Colonic mucosa (tissue), 4 donors: Measurements from ENCODE around the gene AKT1S1. TPM values are rescaled to one million over a fixed set of nuclear protein-coding genes. Genes with fewer than 3 reads are reported as not detected.

ENCODE experiments used
- DNase-seq: peaks from one replicate; pipeline ENCODE4 v3.0.0-alpha.2; 2020
- H3K27ac ChIP-seq: fragments of 200-600 bp; one replicate; pipeline ENCODE4 v1.8.0; 2021
- H3K27me3 ChIP-seq: fragments of 200-600 bp; one replicate; pipeline ENCODE4 v1.8.0; 2021
- H3K36me3 ChIP-seq: fragments of 200-600 bp; one replicate; pipeline ENCODE4 v1.8.0; 2021
- H3K4me1 ChIP-seq: fragments of 200-600 bp; one replicate; pipeline ENCODE4 v1.8.0; 2021; ENCODE audit warnings: mild to moderate bottlenecking
- H3K4me3 ChIP-seq: fragments of 200-600 bp; one replicate; pipeline ENCODE4 v1.8.0; 2021
- H3K9ac ChIP-seq, 2 donors: one replicate each; pipeline ENCODE4 v1.7.0; 2013; ENCODE audit warnings: control low read depth in 2 of 2, low read depth in 2 of 2, low read length in 2 of 2
- H3K9me3 ChIP-seq: fragments of 200-600 bp; one replicate; pipeline ENCODE4 v1.8.0; 2021
- CTCF ChIP-seq: fragments of 200-600 bp; IDR thresholded peaks from one replicate; pipeline ENCODE4 v1.8.0; 2022; ENCODE audit warnings: antibody characterized with exemption, mild to moderate bottlenecking
- intact Hi-C: fragments of 100-400 bp; cut with DNase I; formaldehyde crosslinking; loops from one replicate; pipeline ENCODE4 v1.14.1; 2022
- total RNA-seq, 2 donors: library from RNA; stranded (reverse); fragmentation: NEBNext Ultra II Directional in 1 of 2; extraction: Animal tissue kit (Norgen Biotek cat#: 25700) in 1 of 2; gene quantifications; one replicate each; pipeline ENCODE4 v1.2.1, GENCODE V29; 2021
- donor health status: healthy.
- donor health status: DM: no; HTN: no; CAD: no.
- donor health status: DM: no; HTN: no; CAD: no.

Gene AKT1S1
- total RNA-seq, 2 donors from 2014 or later, result 32.7 to 74.9 TPM

GRCh38 chr19:49856574-49857021, 20.6 kb downstream of the AKT1S1 start:
- Histone ChIP-seq H3K4me3 (no peak overlapping the region), H3K36me3 (peaks cover 11% of the 10 kb centered on the region), H3K9ac (no peak overlapping the region), H3K27me3 (no peaks in the 10 kb centered on the region), H3K9me3 (no peaks in the 10 kb centered on the region), H3K4me1 (peaks cover 7% of the 10 kb centered on the region), H3K27ac (no peak overlapping the region)
- TF ChIP-seq CTCF, result no peak
- intact Hi-C loops, result no loop called here
- no peak for DNase-seq

- H3K36me3 ChIP-seq, result peaks cover 11% of the 10 kb centered on the region
- H3K27me3 ChIP-seq, result no peaks in the 10 kb centered on the region
- peaks cover 7% of the 10 kb centered on the region for H3K4me1 ChIP-seq
- H3K4me3 ChIP-seq, result no peak overlapping the region
- no peaks in the 10 kb centered on the region for H3K9me3 ChIP-seq
- peak; percentile 21 for DNase-seq
- H3K27ac ChIP-seq, result no peak overlapping the region
- no peak overlapping the region for H3K9ac ChIP-seq
- no peak for TF ChIP-seq CTCF
- intact Hi-C loops, result no loop called here
Observed at GRCh38 chr19:49855676-49856573, 21.2 kb downstream of the AKT1S1 start.

GRCh38 chr19:49855277-49855675, 21.9 kb downstream of the AKT1S1 start:
- no peak overlapping the region for H3K27ac ChIP-seq
- peaks cover 7% of the 10 kb centered on the region for H3K4me1 ChIP-seq
- H3K9ac ChIP-seq, result no peak overlapping the region
- DNase-seq, result no peak
- no peak for TF ChIP-seq CTCF
- intact Hi-C loops, result no loop called here
- no peaks in the 10 kb centered on the region for H3K9me3 ChIP-seq
- H3K36me3 ChIP-seq, result peaks cover 11% of the 10 kb centered on the region
- H3K4me3 ChIP-seq, result no peak overlapping the region
- H3K27me3 ChIP-seq, result no peaks in the 10 kb centered on the region

GRCh38 chr19:49854378-49855263, 22.5 kb downstream of the AKT1S1 start:
- H3K4me1 ChIP-seq, result peaks cover 7% of the 10 kb centered on the region
- H3K27ac ChIP-seq, result no peak overlapping the region
- intact Hi-C loops, result no loop called here
- peaks cover 11% of the 10 kb centered on the region for H3K36me3 ChIP-seq
- H3K27me3 ChIP-seq, result no peaks in the 10 kb centered on the region
- H3K9ac ChIP-seq, result no peak overlapping the region
- H3K4me3 ChIP-seq, result no peak overlapping the region
- H3K9me3 ChIP-seq, result no peaks in the 10 kb centered on the region
- no peak for TF ChIP-seq CTCF
- peak; percentile 34 for DNase-seq

- intact Hi-C loops, result no loop called here
- no peaks in the 10 kb centered on the region for H3K9me3 ChIP-seq
- H3K4me3 ChIP-seq, result no peak overlapping the region
- no peak overlapping the region for H3K9ac ChIP-seq
- no peak for TF ChIP-seq CTCF
- H3K36me3 ChIP-seq, result peaks cover 11% of the 10 kb centered on the region
- H3K27me3 ChIP-seq, result no peaks in the 10 kb centered on the region
- peaks cover 7% of the 10 kb centered on the region for H3K4me1 ChIP-seq
- DNase-seq, result peak; percentile 21
- H3K27ac ChIP-seq, result no peak overlapping the region
Observed at GRCh38 chr19:49853852-49854377, 23.2 kb downstream of the AKT1S1 start.
